H9 (cell line): ENCODE measurements around the gene TBXA2R. TPM values are rescaled to one million over a fixed set of nuclear protein-coding genes. Genes with fewer than 3 reads are reported as not detected.

ENCODE experiments used
- DNase-seq: peaks from one replicate; pipeline ENCODE4 v3.0.0-alpha.2; 2017
- H2AFZ ChIP-seq: one replicate; pipeline ENCODE4 v1.6.1; 2013; ENCODE audit warnings: mild to moderate bottlenecking, low read length, control low read depth, moderate library complexity
- H2AK5ac ChIP-seq: 2 replicates; pipeline ENCODE4 v1.6.1; 2013; ENCODE audit warnings: low read length, control low read depth, mixed read lengths; ENCODE audit not compliant: insufficient read length
- H2BK120ac ChIP-seq: one replicate; pipeline ENCODE4 v1.6.1; 2013; ENCODE audit warnings: low read depth, mild to moderate bottlenecking, low read length, control low read depth, inconsistent platforms; ENCODE audit not compliant: poor library complexity, severe bottlenecking
- H2BK12ac ChIP-seq: 2 replicates; pipeline ENCODE4 v1.6.1; 2013; ENCODE audit warnings: low read length, control low read depth, mixed read lengths, low read depth; ENCODE audit not compliant: insufficient read length
- H2BK15ac ChIP-seq: 2 replicates; pipeline ENCODE4 v1.6.1; 2013; ENCODE audit warnings: low read depth, low read length, control low read depth
- H2BK20ac ChIP-seq: one replicate; pipeline ENCODE4 v1.6.1; 2013; ENCODE audit warnings: low read depth, mild to moderate bottlenecking, low read length, control low read depth, inconsistent platforms; ENCODE audit not compliant: poor library complexity, severe bottlenecking
- H2BK5ac ChIP-seq: 2 replicates; pipeline ENCODE4 v1.6.1; 2013; ENCODE audit warnings: low read length, control low read depth, mixed read lengths; ENCODE audit not compliant: insufficient read length
- H3K14ac ChIP-seq: 2 replicates; pipeline ENCODE4 v1.6.1; 2013; ENCODE audit warnings: low read length, control low read depth; ENCODE audit not compliant: insufficient read depth
- H3K18ac ChIP-seq: 2 replicates; pipeline ENCODE4 v1.6.1; 2013; ENCODE audit warnings: low read depth, mild to moderate bottlenecking, mixed read lengths, low read length, control low read depth; ENCODE audit not compliant: insufficient read length
- H3K23ac ChIP-seq: 2 replicates; pipeline ENCODE4 v1.6.1; 2013; ENCODE audit warnings: low read length, control low read depth, mixed read lengths, low read depth; ENCODE audit not compliant: insufficient read length
- H3K23me2 ChIP-seq: 2 replicates; pipeline ENCODE4 v1.6.1; 2013; ENCODE audit warnings: low read depth, mild to moderate bottlenecking, mixed read lengths, low read length, control low read depth; ENCODE audit not compliant: insufficient read length, poor library complexity, severe bottlenecking
- H3K27ac ChIP-seq: 2 replicates; pipeline ENCODE4 v1.5.1; 2013; ENCODE audit warnings: low read length, control low read depth, mixed read lengths, low read depth; ENCODE audit not compliant: insufficient read length
- H3K27me3 ChIP-seq: 2 replicates; pipeline ENCODE4 v1.6.1; 2013; ENCODE audit warnings: low read length, control low read depth, inconsistent platforms; ENCODE audit not compliant: insufficient read depth
- H3K4ac ChIP-seq: 2 replicates; pipeline ENCODE4 v1.6.1; 2013; ENCODE audit warnings: low read depth, mild to moderate bottlenecking, control low read depth, inconsistent platforms, low read length, moderate library complexity
- H3K4me1 ChIP-seq: 2 replicates; pipeline ENCODE4 v1.6.1; 2013; ENCODE audit warnings: low read length, control low read depth, inconsistent platforms; ENCODE audit not compliant: insufficient read depth
- H3K4me2 ChIP-seq: 2 replicates; pipeline ENCODE4 v1.6.1; 2013; ENCODE audit warnings: low read length, control low read depth, mixed read lengths; ENCODE audit not compliant: insufficient read length, insufficient read depth
- H3K56ac ChIP-seq: 2 replicates; pipeline ENCODE4 v1.6.1; 2013; ENCODE audit warnings: low read depth, mild to moderate bottlenecking, mixed read lengths, low read length, control low read depth; ENCODE audit not compliant: insufficient read length
- H3K79me1 ChIP-seq: 2 replicates; pipeline ENCODE4 v1.6.1; 2013; ENCODE audit warnings: low read depth, mild to moderate bottlenecking, moderate library complexity, low read length, control low read depth, inconsistent platforms; ENCODE audit not compliant: insufficient read depth, poor library complexity, severe bottlenecking
- H3K79me2 ChIP-seq: 2 replicates; pipeline ENCODE4 v1.6.1; 2013; ENCODE audit warnings: low read length, control low read depth, inconsistent platforms; ENCODE audit not compliant: insufficient read depth
- H3K9ac ChIP-seq: 2 replicates; pipeline ENCODE4 v1.6.1; 2013; ENCODE audit warnings: low read length, control low read depth, mixed read lengths; ENCODE audit not compliant: insufficient read length; ENCODE audit errors: extremely low read depth
- H3K9me3 ChIP-seq: one replicate; pipeline ENCODE4 v1.6.1; 2013; ENCODE audit warnings: low read depth, low read length, inconsistent platforms; ENCODE audit not compliant: control insufficient read depth
- H3T11ph ChIP-seq: one replicate; pipeline ENCODE4 v1.6.1; 2013; ENCODE audit warnings: mild to moderate bottlenecking, low read length, control low read depth, inconsistent platforms
- H4K20me1 ChIP-seq: one replicate; pipeline ENCODE4 v1.6.1; 2013; ENCODE audit not compliant: control insufficient read depth, insufficient read length, insufficient read depth
- H4K5ac ChIP-seq: 2 replicates; pipeline ENCODE4 v1.6.1; 2013; ENCODE audit warnings: low read depth, mild to moderate bottlenecking, mixed read lengths, low read length, control low read depth; ENCODE audit not compliant: insufficient read length
- H4K8ac ChIP-seq: replicated peaks from 2 replicates; pipeline ENCODE4 v1.6.1; 2013; ENCODE audit warnings: low read length, control low read depth, mixed read lengths, low read depth; ENCODE audit not compliant: insufficient read length
- H4K91ac ChIP-seq: 2 replicates; pipeline ENCODE4 v1.6.1; 2013; ENCODE audit warnings: low read depth, mild to moderate bottlenecking, moderate library complexity, mixed read lengths, low read length, control low read depth; ENCODE audit not compliant: insufficient read length
- H3K27ac Mint-ChIP-seq, 3 experiments: 2 replicates in 2 of 3; 3 replicates in 1 of 3; pipeline ENCODE4 v1.8.0; 2020 to 2021; ENCODE audit warnings: mixed read lengths in 3 of 3, mild to moderate bottlenecking in 1 of 3, moderate library complexity in 1 of 3
- H3K27me3 Mint-ChIP-seq: 2 replicates; pipeline ENCODE4 v1.8.0; 2021; ENCODE audit warnings: low read depth, mild to moderate bottlenecking, moderate library complexity, mixed read lengths
- H3K36me3 Mint-ChIP-seq, 3 experiments: 2 replicates in 2 of 3; 3 replicates in 1 of 3; pipeline ENCODE4 v1.8.0; 2020 to 2021; ENCODE audit warnings: low read depth in 3 of 3, mixed read lengths in 3 of 3; ENCODE audit not compliant: insufficient read depth in 1 of 3
- H3K4me1 Mint-ChIP-seq, 2 experiments: 2 replicates each; pipeline ENCODE4 v1.8.0; 2020; ENCODE audit warnings: mixed read lengths in 2 of 2
- H3K4me3 Mint-ChIP-seq, 2 experiments: 2 replicates in 1 of 2; 3 replicates in 1 of 2; pipeline ENCODE4 v1.8.0; 2020 to 2021; ENCODE audit warnings: mild to moderate bottlenecking in 2 of 2, mixed read lengths in 2 of 2, moderate library complexity in 1 of 2
- H3K9me3 Mint-ChIP-seq, 2 experiments: 2 replicates in 1 of 2; 3 replicates in 1 of 2; pipeline ENCODE4 v1.8.0; 2020; ENCODE audit warnings: mild to moderate bottlenecking in 2 of 2, mixed read lengths in 2 of 2, moderate library complexity in 1 of 2
- CTCF ChIP-seq: fragments of 200-600 bp; sonication (generic); conservative IDR thresholded peaks from 3 replicates; pipeline ENCODE4 v1.8.0; 2021; ENCODE audit warnings: antibody characterized with exemption, mild to moderate bottlenecking
- WGBS: extraction: QIAGEN DNeasy Blood & Tissue Kit; methylation state at CpG from one replicate; pipeline ENCODE4 v1.1.7; 2013; ENCODE audit warnings: missing lambda C conversion rate, low lambda C conversion rate, mixed read lengths; ENCODE audit not compliant: insufficient read length; ENCODE audit errors: extremely low coverage; 5-methylcytosine and 5-hydroxymethylcytosine counted together
- total RNA-seq: library from RNA; stranded (reverse); gene quantifications from 2 replicates; pipeline ENCODE4 v1.2.1, GENCODE V29; 2021

The TBXA2R gene
- total RNA-seq, 1 experiment from 2014 or later = 0.63 TPM

- no peaks in the 10 kb centered on the region for H3K79me1 ChIP-seq
- H2BK12ac ChIP-seq = no peak overlapping the region
Measured at GRCh38 chr19:3639479-3639878, 32.8 kb upstream of the TBXA2R start.

More at GRCh38 chr19:3639479-3639878, 32.8 kb upstream of the TBXA2R start:
- Histone ChIP-seq H4K91ac (no peak overlapping the region), H2BK5ac (no peak overlapping the region), H3K18ac (no peak overlapping the region), H2AK5ac (no peak overlapping the region), H3K27me3 (no peaks in the 10 kb centered on the region), H4K8ac (no peak overlapping the region), H2BK20ac (no peak overlapping the region), H4K5ac (no peak overlapping the region), H3K4me1 (no peaks in the 10 kb centered on the region), H3K9me3 (no peaks in the 10 kb centered on the region), H2BK15ac (no peak overlapping the region), H3T11ph (no peak overlapping the region), H3K14ac (no peak overlapping the region), H3K27ac (no peak overlapping the region), H3K9ac (no peak overlapping the region), H3K79me2 (no peaks in the 10 kb centered on the region), H3K23me2 (no peaks in the 10 kb centered on the region), H3K4ac (no peak overlapping the region), H2BK120ac (no peak overlapping the region), H3K23ac (no peak overlapping the region), H3K56ac (no peak overlapping the region), H4K20me1 (no peaks in the 10 kb centered on the region), H2AFZ (no peak overlapping the region), H3K4me2 (no peak overlapping the region)
- Mint-ChIP-seq H3K9me3 (no peaks in the 10 kb centered on the region), H3K27ac (no peak overlapping the region), H3K27me3 (no peaks in the 10 kb centered on the region), H3K36me3 (peaks cover 8 to 31% (median 26%) of the 10 kb centered on the region in 3 experiments; a peak in 6 of 7 replicates), H3K4me1 (no peaks in the 10 kb centered on the region), H3K4me3 (no peak overlapping the region)
- DNase-seq = no peak
- WGBS = no CpG with 5 or more reads among the region's 13 CpGs
- no peak for TF ChIP-seq CTCF
